Urothelium cell line (cell line): ENCODE data around the gene EWSR1.
A peak's percentile ranks its signal among the peaks of the same experiment; 100 is the strongest.
"Not testable (repeated sequence)": the region's sequence is repeated elsewhere in the genome, so short reads cannot be mapped to it uniquely, and the experiment has no call there.

ENCODE experiments used
- DNase-seq: peaks from one replicate; pipeline ENCODE4 v3.0.0; 2011; ENCODE audit warnings: low spot score, mixed read lengths
- FAIRE-seq: peaks from 2 replicates; lab custom pipeline; 2011; peaks lifted over from hg19 to GRCh38; lab: Jason Lieb, UNC

EWSR1 gene

DNA sequence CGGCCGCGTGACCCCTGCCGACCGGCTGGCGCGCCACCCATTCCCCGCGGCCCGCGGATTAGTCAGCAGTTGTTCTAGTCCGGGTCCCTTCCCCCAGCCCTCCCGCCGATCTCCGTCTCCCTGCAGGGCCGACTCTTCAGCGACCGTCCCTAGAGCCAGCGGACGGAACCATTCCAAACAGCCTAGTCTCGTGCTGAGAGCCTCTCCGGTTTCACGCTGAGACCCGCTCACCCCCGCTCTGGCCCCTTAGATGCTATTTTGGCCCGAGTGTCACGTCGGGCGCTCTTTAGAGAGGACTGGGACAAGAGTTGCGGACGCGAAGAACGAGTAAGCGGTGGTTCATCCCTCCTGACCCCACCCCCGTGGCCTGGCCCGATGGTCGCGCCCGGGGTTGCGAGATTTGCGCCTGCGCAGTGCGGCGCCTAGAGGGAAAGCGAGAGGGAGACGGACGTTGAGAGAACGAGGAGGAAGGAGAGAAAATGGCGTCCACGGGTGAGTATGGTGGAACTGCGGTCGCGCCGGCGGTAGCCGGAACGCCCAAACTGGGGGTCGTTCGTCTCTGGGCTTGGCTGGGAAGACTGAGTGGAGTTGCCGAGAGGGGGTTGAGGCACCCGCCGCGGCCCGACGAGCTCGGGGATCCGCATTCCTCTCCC, at the start of gene EWSR1, which contains the start of gene RHBDD3:
Gene EWSR1, plus strand, starts transcription at position 411 of the 653 bp plus-strand sequence. Its CDS starts 69 bp downstream, at position 480.
Gene RHBDD3, minus strand, starts transcription at position 124 of the 653 bp plus-strand sequence. CDS start 2,355 bp downstream, outside the sequence.
- FAIRE-seq (peak; percentile 73), DNase-seq (peak; percentile 97)

- FAIRE-seq = no peak
- DNase-seq = no peak
Measured at GRCh38 chr22:29218758-29219408, 49.2 kb upstream of the EWSR1 start.

GRCh38 chr22:29219409-29219782, 48.7 kb upstream of the EWSR1 start:
- not testable (repeated sequence) for FAIRE-seq, DNase-seq

- no peak for DNase-seq
- FAIRE-seq = no peak
Measured at GRCh38 chr22:29219881-29220670, 48.0 kb upstream of the EWSR1 start.

GRCh38 chr22:29224121-29224858, 43.8 kb upstream of the EWSR1 start:
- no peak for DNase-seq
- no peak for FAIRE-seq

GRCh38 chr22:29224859-29225410, 43.1 kb upstream of the EWSR1 start:
- no peak for FAIRE-seq
- no peak for DNase-seq

- DNase-seq (no peak), FAIRE-seq (no peak)
Measured at GRCh38 chr22:29225422-29226090, 42.5 kb upstream of the EWSR1 start.

DNA sequence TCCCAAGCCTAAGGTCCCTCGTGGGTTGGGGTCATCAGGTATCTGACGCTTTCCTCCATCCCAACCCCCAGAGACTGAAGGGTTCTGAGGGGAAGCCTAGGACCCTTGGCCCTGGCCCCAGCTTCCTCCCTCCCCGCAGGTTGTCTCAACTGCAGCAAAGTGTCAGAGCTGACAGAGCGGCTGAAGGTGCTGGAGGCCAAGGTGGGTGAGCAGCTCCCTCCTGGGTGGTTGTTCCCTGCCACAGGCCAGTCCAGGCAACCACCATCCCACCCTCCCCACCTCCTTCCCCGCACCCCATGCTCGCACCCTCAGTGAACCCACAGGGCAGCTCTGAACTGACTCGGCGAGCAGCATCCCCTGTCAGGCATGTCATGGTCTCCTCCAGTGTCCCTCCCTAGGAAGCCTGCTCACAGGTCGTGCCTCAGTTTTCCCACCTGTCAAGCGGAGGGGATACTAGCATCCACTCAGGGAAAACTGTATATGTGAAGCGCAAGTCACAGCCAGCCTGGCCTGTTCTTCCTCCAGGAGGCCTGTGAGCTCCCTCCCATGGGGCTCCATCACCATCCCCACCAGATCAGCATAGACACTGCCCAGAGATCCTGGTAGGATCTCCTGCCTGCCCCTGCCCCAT, 41.6 kb upstream of the EWSR1 start:
- DNase-seq = no peak
- FAIRE-seq = no peak

GRCh38 chr22:29230972-29231875, 36.8 kb upstream of the EWSR1 start:
- no peak for FAIRE-seq

GRCh38 chr22:29231971-29232959, 35.8 kb upstream of the EWSR1 start:
- FAIRE-seq = no peak
- DNase-seq = no peak

More at GRCh38 chr22:29230972-29231875, 36.8 kb upstream of the EWSR1 start:
- no peak for DNase-seq

GRCh38 chr22:29233277-29233877, 34.7 kb upstream of the EWSR1 start:
- no peak for DNase-seq
- FAIRE-seq = no peak

DNA sequence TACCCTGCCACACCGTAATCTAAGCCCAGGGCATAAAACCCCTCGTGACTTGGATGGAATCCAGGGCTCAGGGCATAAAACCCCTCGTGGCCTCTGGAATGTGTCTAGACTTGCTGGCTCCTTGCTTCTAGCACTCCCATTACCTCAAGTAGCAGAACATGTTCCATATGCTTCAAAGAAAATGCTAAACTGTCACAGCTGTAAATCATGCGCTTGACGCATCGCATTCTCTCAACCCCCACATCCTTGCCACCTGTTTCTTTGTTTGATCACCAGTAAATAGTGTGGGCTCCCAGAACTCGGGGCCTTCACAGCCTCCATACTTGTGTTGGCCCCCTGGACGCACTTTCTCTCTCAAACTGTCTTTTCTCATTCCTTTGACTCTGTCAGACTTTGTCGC, 27.6 kb upstream of the EWSR1 start:
- FAIRE-seq, DNase-seq: not testable (repeated sequence)

GRCh38 chr22:29243874-29244446, 24.1 kb upstream of the EWSR1 start:
- no peak for FAIRE-seq
- no peak for DNase-seq

DNA sequence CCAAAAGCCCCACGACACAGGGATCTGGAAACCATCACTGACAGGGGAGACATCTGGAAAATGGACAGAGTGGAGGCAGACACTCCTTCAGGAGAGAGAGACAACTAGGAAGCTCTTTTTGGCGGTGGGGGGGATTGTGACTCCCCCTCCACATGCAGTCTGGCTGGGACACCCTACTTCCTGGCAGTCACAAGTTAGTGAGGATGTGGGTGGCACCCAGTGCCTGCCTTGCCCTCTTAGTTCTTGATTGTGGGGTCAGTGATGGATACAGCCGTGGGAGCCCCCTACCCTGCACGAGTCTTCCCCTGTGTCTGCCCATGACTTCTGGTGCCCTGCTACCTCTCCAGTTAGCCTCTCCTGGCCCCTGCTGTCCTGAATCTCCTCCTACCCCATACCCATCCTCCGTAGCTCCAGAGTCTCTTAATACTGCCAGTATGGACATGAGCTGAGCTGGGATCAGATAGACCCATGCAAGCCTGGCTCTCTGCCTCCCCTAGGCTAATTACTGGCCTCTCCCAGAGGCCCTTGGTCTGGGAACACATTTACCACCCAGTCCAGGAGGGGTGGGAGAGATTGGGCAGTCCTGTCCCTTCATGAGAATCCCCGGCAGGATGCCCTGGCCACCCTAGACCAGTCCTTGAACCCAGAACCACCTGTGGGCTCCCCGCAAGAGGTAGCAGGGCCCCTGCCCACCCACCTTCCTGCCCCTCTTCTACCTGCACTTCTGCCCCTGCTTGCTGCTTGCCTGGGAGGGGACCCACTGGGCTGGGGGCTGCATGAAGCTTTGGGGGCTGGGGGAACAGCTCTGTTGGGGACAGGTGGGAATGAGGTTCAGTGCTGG, 23.1 kb upstream of the EWSR1 start:
- FAIRE-seq (no peak), DNase-seq (no peak)

DNA sequence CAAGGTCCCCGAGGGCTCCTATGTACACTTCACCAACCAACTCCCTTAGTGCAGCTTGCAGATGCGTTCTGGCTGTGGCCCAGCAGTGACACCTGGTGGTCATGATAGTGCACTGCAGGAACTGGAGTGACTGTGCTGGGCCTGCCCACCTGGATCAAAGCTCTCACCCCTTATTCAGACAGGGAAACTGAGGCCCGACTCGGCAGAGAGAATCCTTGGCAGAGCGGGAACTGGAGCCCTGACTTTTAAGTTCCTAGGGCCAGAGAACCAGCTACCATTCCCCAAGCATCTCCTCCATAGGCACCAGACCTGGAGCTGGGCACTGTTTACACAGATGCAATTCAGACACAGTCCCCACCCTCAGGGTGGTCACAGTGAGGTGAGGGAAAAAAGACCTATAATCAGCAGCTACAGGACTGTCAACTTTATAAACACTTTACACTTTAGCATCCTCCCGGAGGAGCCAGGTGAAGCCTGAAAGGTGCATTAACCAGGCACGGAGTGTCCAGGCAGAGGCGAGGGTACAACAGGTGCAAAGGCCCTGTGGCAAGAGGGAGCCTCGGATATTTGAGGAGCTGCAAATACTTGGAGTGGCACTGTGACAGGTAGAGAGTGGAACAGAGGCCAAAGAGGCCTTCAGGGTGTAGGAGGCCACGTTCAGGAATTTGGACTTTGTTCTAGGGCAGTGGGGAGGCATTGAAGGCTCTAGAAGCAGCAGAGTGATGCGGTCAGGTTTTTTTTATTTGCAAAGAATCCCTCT, 22.3 kb upstream of the EWSR1 start:
- FAIRE-seq (peak; percentile 99), DNase-seq (peak; percentile 83)
